Left hindlimb (tissue), 1 donor: ENCODE data around the gene ARMH3.

ENCODE experiments used
- DNase-seq: peaks from one replicate; pipeline ENCODE4 v3.0.0-alpha.2; 2018

Gene ARMH3

GRCh38 chr10:101851411-101852116 is 204.4 kb downstream of the ARMH3 start:
- DNase-seq = no peak

GRCh38 chr10:101850749-101851148 is 205.2 kb downstream of the ARMH3 start:
- no peak for DNase-seq

GRCh38 chr10:101848894-101849351 is 207.1 kb downstream of the ARMH3 start:
- DNase-seq = no peak

GRCh38 chr10:101848408-101848807 is 207.6 kb downstream of the ARMH3 start:
- no peak for DNase-seq

GRCh38 chr10:101845893-101846292 is 210.1 kb downstream of the ARMH3 start:
- DNase-seq = no peak

- no peak for DNase-seq
Observed at GRCh38 chr10:101843032-101844021, 212.6 kb downstream of the ARMH3 start, which contains the start of gene KCNIP2. KCNIP2 (minus strand) TSS chr10:101843800; CDS start chr10:101843568, 232 bp downstream.

GRCh38 chr10:101841826-101842225 is 214.1 kb downstream of the ARMH3 start:
- DNase-seq = no peak

GRCh38 chr10:101840741-101841453 is 215.1 kb downstream of the ARMH3 start:
- peak; percentile 88 for DNase-seq

GRCh38 chr10:101840102-101840684 is 215.8 kb downstream of the ARMH3 start:
- no peak for DNase-seq

GRCh38 chr10:101839416-101840063 is 216.4 kb downstream of the ARMH3 start:
- no peak for DNase-seq

GRCh38 chr10:101839002-101839401 is 217.0 kb downstream of the ARMH3 start:
- DNase-seq = no peak

GRCh38 chr10:101838416-101838970 is 217.5 kb downstream of the ARMH3 start:
- no peak for DNase-seq

- DNase-seq = no peak
Observed at GRCh38 chr10:101837748-101838147, 218.2 kb downstream of the ARMH3 start.

- DNase-seq = no peak
Observed at GRCh38 chr10:101835362-101835761, 220.6 kb downstream of the ARMH3 start.

GRCh38 chr10:101834341-101834740 is 221.6 kb downstream of the ARMH3 start:
- DNase-seq = no peak

GRCh38 chr10:101833466-101833865 is 222.5 kb downstream of the ARMH3 start:
- DNase-seq = no peak

- DNase-seq = no peak
Observed at GRCh38 chr10:101832325-101832771, 223.6 kb downstream of the ARMH3 start.

- no peak for DNase-seq
Observed at GRCh38 chr10:101831169-101831811, 224.7 kb downstream of the ARMH3 start.

- peak; percentile 93 for DNase-seq
Observed at GRCh38 chr10:101830322-101831168, 225.4 kb downstream of the ARMH3 start.
